Astrocyte (in vitro differentiated cells and primary cell): ENCODE data around the gene NUTF2. TPM values are rescaled to one million over a fixed set of nuclear protein-coding genes. Genes with fewer than 3 reads are reported as not detected.

ENCODE experiments used
- DNase-seq: peaks from one replicate; pipeline ENCODE4 v3.0.0-alpha.2; 2010; ENCODE audit warnings: low read depth
- FAIRE-seq: peaks from 2 replicates; lab custom pipeline; 2011; peaks lifted over from hg19 to GRCh38; lab: Jason Lieb, UNC
- H2AFZ ChIP-seq: 2 replicates; pipeline ENCODE4 v1.6.0; 2012; ENCODE audit warnings: low read depth, low read length, inconsistent platforms
- H3K27ac ChIP-seq: 2 replicates; pipeline ENCODE4 v1.5.1; 2011; ENCODE audit warnings: low read depth, low read length, inconsistent platforms
- H3K27me3 ChIP-seq: 2 replicates; pipeline ENCODE4 v1.6.0; 2011; ENCODE audit warnings: low read length, inconsistent platforms; ENCODE audit not compliant: insufficient read depth
- H3K36me3 ChIP-seq: 2 replicates; pipeline ENCODE4 v1.5.1; 2011; ENCODE audit warnings: low read length, inconsistent platforms; ENCODE audit not compliant: insufficient read depth
- H3K4me1 ChIP-seq: 2 replicates; pipeline ENCODE4 v1.5.1; 2011; ENCODE audit warnings: low read length, inconsistent platforms; ENCODE audit not compliant: insufficient read depth
- H3K4me2 ChIP-seq: 2 replicates; pipeline ENCODE4 v1.6.0; 2012; ENCODE audit warnings: low read length, inconsistent platforms
- H3K4me3 ChIP-seq: 2 replicates; pipeline ENCODE4 v1.5.1; 2011; ENCODE audit warnings: low read depth, mild to moderate bottlenecking, low read length, inconsistent platforms; ENCODE audit not compliant: insufficient read depth
- H3K79me2 ChIP-seq: 2 replicates; pipeline ENCODE4 v1.6.0; 2012; ENCODE audit warnings: mild to moderate bottlenecking, low read length, inconsistent platforms; ENCODE audit not compliant: insufficient read depth
- H3K9ac ChIP-seq: 2 replicates; pipeline ENCODE4 v1.6.0; 2012; ENCODE audit warnings: mild to moderate bottlenecking, low read length, inconsistent platforms
- H3K9me3 ChIP-seq: 2 replicates; pipeline ENCODE4 v1.5.1; 2012; ENCODE audit warnings: low read depth, mild to moderate bottlenecking, low read length, inconsistent platforms; ENCODE audit not compliant: insufficient read depth
- H4K20me1 ChIP-seq: 2 replicates; pipeline ENCODE4 v1.6.0; 2012; ENCODE audit warnings: low read length, inconsistent platforms; ENCODE audit not compliant: insufficient read depth
- H3K27ac Mint-ChIP-seq: one replicate; pipeline ENCODE4 v1.8.0; 2021; ENCODE audit warnings: mild to moderate bottlenecking, mixed read lengths; ENCODE audit not compliant: unreplicated experiment
- H3K27me3 Mint-ChIP-seq: one replicate; pipeline ENCODE4 v1.8.0; 2021; ENCODE audit warnings: low read depth, mixed read lengths; ENCODE audit not compliant: unreplicated experiment
- H3K36me3 Mint-ChIP-seq: one replicate; pipeline ENCODE4 v1.8.0; 2021; ENCODE audit warnings: low read depth, mixed read lengths; ENCODE audit not compliant: unreplicated experiment
- H3K4me1 Mint-ChIP-seq: one replicate; pipeline ENCODE4 v1.8.0; 2021; ENCODE audit warnings: low read depth, mixed read lengths; ENCODE audit not compliant: unreplicated experiment
- H3K4me3 Mint-ChIP-seq: one replicate; pipeline ENCODE4 v1.8.0; 2021; ENCODE audit warnings: mild to moderate bottlenecking, moderate library complexity, mixed read lengths; ENCODE audit not compliant: unreplicated experiment
- H3K9me3 Mint-ChIP-seq: one replicate; pipeline ENCODE4 v1.8.0; 2021; ENCODE audit warnings: mild to moderate bottlenecking, mixed read lengths; ENCODE audit not compliant: unreplicated experiment
- EZH2 ChIP-seq: IDR thresholded peaks from 2 replicates; pipeline ENCODE4 v1.6.1; 2012; ENCODE audit warnings: mild to moderate bottlenecking, low read length, inconsistent platforms; ENCODE audit not compliant: insufficient read depth
- total RNA-seq: library from RNA; stranded (reverse); gene quantifications from 2 replicates; pipeline ENCODE4 v1.2.1, GENCODE V29; 2021
- TF ChIP-seq, protein P1 (sequence below): IDR thresholded peaks from 2 replicates; pipeline ENCODE4 v1.5.1; 2011; ENCODE audit warnings: low read depth, mild to moderate bottlenecking, inconsistent platforms, low read length, moderate library complexity; ENCODE audit not compliant: insufficient read depth

NUTF2 gene
- total RNA-seq, 1 donor from 2014 or later: 224 TPM

DNA sequence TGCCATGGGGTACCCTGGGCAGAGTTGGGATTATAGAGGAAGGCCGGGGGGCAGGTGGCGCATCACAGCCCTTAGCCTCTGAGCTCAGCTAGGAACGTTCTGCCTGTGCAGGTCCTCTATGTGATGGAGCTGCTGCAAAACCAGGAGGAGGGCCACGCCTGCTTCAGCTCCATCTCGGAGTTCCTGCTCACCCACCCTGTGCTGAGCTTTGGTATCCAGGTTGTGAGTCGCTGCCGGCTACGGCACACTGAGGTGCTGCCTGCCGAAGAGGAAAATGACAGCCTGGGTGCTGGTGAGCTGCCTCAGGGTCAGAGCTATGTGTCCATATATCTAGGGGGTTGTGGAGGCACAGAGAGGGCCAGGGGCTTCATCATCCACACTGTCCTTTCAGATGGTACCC lies 32.1 kb downstream of the NUTF2 start:
- H3K27ac ChIP-seq: no peak overlapping the region
- H3K27me3 ChIP-seq: no peaks in the 10 kb centered on the region
- FAIRE-seq (no peak), DNase-seq (no peak)
- H3K4me2 ChIP-seq: no peak overlapping the region
- peaks cover 38% of the 10 kb centered on the region for H3K36me3 ChIP-seq
- H2AFZ ChIP-seq: no peak overlapping the region
- Mint-ChIP-seq H3K4me3 (no peak overlapping the region), H3K36me3 (peaks cover 23% of the 10 kb centered on the region), H3K9me3 (no peaks in the 10 kb centered on the region), H3K4me1 (peaks cover 19% of the 10 kb centered on the region), H3K27ac (no peak overlapping the region), H3K27me3 (no peaks in the 10 kb centered on the region)
- H3K4me3 ChIP-seq: no peak overlapping the region
- peaks cover 8% of the 10 kb centered on the region for H3K4me1 ChIP-seq
- TF ChIP-seq, protein P1, sequence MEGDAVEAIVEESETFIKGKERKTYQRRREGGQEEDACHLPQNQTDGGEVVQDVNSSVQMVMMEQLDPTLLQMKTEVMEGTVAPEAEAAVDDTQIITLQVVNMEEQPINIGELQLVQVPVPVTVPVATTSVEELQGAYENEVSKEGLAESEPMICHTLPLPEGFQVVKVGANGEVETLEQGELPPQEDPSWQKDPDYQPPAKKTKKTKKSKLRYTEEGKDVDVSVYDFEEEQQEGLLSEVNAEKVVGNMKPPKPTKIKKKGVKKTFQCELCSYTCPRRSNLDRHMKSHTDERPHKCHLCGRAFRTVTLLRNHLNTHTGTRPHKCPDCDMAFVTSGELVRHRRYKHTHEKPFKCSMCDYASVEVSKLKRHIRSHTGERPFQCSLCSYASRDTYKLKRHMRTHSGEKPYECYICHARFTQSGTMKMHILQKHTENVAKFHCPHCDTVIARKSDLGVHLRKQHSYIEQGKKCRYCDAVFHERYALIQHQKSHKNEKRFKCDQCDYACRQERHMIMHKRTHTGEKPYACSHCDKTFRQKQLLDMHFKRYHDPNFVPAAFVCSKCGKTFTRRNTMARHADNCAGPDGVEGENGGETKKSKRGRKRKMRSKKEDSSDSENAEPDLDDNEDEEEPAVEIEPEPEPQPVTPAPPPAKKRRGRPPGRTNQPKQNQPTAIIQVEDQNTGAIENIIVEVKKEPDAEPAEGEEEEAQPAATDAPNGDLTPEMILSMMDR: no peak
- no peak for TF ChIP-seq EZH2
- H3K79me2 ChIP-seq: peaks cover 41% of the 10 kb centered on the region
- no peak overlapping the region for H3K9ac ChIP-seq
- H3K9me3 ChIP-seq: no peaks in the 10 kb centered on the region
- H4K20me1 ChIP-seq: peaks cover 78% of the 10 kb centered on the region

DNA sequence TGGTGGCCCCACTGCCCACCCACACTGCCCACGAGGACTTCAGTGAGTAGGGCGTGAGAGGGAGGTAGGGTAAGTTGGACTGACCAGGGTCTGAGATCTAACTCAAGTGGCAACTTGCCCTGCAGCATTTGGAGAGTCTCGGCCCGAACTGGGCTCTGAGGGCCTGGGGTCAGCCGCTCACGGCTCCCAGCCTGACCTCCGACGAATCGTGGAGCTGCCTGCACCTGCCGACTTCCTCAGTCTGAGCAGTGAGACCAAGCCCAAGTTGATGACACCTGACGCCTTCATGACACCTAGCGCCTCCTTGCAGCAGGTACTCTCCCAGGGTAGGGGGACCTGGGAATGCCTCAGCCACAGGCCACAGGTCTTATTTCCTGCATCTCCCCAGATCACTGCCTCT lies 32.7 kb downstream of the NUTF2 start:
- Histone ChIP-seq H3K4me2 (no peak overlapping the region), H3K36me3 (peaks cover 38% of the 10 kb centered on the region), H3K79me2 (peaks cover 35% of the 10 kb centered on the region), H4K20me1 (peaks cover 78% of the 10 kb centered on the region), H3K4me1 (peaks cover 4% of the 10 kb centered on the region), H2AFZ (no peak overlapping the region), H3K9me3 (no peaks in the 10 kb centered on the region), H3K27me3 (no peaks in the 10 kb centered on the region), H3K27ac (no peak overlapping the region), H3K9ac (no peak overlapping the region), H3K4me3 (no peak overlapping the region)
- H3K27ac Mint-ChIP-seq: no peak overlapping the region
- no peak for DNase-seq
- H3K9me3 Mint-ChIP-seq: no peaks in the 10 kb centered on the region
- no peaks in the 10 kb centered on the region for H3K27me3 Mint-ChIP-seq
- no peak for FAIRE-seq
- peaks cover 27% of the 10 kb centered on the region for H3K36me3 Mint-ChIP-seq
- no peak overlapping the region for H3K4me3 Mint-ChIP-seq
- TF ChIP-seq EZH2: no peak
- TF ChIP-seq, protein P1: no peak
- H3K4me1 Mint-ChIP-seq: peaks cover 14% of the 10 kb centered on the region

- H3K4me3 Mint-ChIP-seq: no peak overlapping the region
- TF ChIP-seq, protein P1: no peak
- TF ChIP-seq EZH2: no peak
- Histone ChIP-seq H3K79me2 (peaks cover 30% of the 10 kb centered on the region), H3K36me3 (peaks cover 38% of the 10 kb centered on the region), H3K27me3 (no peaks in the 10 kb centered on the region), H3K9ac (no peak overlapping the region), H3K27ac (no peak overlapping the region), H4K20me1 (peaks cover 77% of the 10 kb centered on the region), H3K4me3 (no peak overlapping the region), H3K9me3 (no peaks in the 10 kb centered on the region), H3K4me1 (peaks cover 5% of the 10 kb centered on the region), H3K4me2 (no peak overlapping the region), H2AFZ (no peak overlapping the region)
- no peaks in the 10 kb centered on the region for H3K9me3 Mint-ChIP-seq
- peaks cover 27% of the 10 kb centered on the region for H3K36me3 Mint-ChIP-seq
- FAIRE-seq: no peak
- no peak overlapping the region for H3K27ac Mint-ChIP-seq
- H3K27me3 Mint-ChIP-seq: no peaks in the 10 kb centered on the region
- DNase-seq: no peak
- peaks cover 13% of the 10 kb centered on the region for H3K4me1 Mint-ChIP-seq
Observed at GRCh38 chr16:67879936-67880335, 33.2 kb downstream of the NUTF2 start.
